Stimulated activated effector memory CD8-positive, alpha-beta T cell treated with anti-CD3 and anti-CD28 coated beads, Interleukin-12 subunit alpha, Interleukin-12 subunit beta, amount 100 ng/mL, for 72 hours (primary cell): Measurements from ENCODE around the gene TENM4.
A peak's percentile ranks its signal among the peaks of the same experiment; 100 is the strongest.

Experiments
- ATAC-seq: fragments of 150-1000 bp; cut with Tn5 transposase; 2 replicates; pipeline ENCODE4 v1.10.0; 2021
- DNase-seq, 2 donors: peaks; one replicate each; pipeline ENCODE4 v3.0.0; 2021 to 2022; ENCODE audit warnings: low spot score in 2 of 2
- H3K27ac Mint-ChIP-seq: one replicate; pipeline ENCODE4 v1.8.0; 2022; ENCODE audit warnings: mild to moderate bottlenecking, mixed read lengths
- H3K36me3 Mint-ChIP-seq: one replicate; pipeline ENCODE4 v1.8.0; 2022; ENCODE audit warnings: mild to moderate bottlenecking, mixed read lengths
- H3K4me1 Mint-ChIP-seq: one replicate; pipeline ENCODE4 v1.8.0; 2022; ENCODE audit warnings: mixed read lengths
- H3K4me3 Mint-ChIP-seq: one replicate; pipeline ENCODE4 v1.8.0; 2022; ENCODE audit warnings: mild to moderate bottlenecking, mixed read lengths
- H3K9me3 Mint-ChIP-seq: one replicate; pipeline ENCODE4 v1.8.0; 2022; ENCODE audit warnings: mixed read lengths

TENM4 gene

DNA sequence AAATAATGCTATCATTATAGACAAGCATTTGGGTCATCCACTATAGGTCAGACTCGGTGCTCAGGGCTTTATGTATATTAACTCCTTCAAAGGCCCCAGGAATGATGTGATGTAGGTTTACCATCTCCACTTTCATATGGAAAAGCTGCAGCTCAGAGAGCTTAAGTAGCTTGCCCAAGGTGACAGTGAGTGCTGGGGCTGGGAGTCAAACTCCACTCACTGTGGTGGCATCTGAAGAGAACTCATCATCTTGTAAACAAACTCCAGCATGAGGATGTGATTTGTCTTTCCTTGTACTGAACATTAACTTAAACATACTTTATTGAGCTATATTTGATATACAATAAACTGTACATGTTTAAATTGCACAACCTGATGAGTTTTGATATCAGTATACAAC is 25.4 kb downstream of the TENM4 start:
- Mint-ChIP-seq H3K27ac (no peak overlapping the region), H3K4me1 (no peaks in the 10 kb centered on the region), H3K36me3 (no peaks in the 10 kb centered on the region), H3K4me3 (no peak overlapping the region), H3K9me3 (peaks cover 2% of the 10 kb centered on the region)
- ATAC-seq (no peak), DNase-seq (no peak)

DNA sequence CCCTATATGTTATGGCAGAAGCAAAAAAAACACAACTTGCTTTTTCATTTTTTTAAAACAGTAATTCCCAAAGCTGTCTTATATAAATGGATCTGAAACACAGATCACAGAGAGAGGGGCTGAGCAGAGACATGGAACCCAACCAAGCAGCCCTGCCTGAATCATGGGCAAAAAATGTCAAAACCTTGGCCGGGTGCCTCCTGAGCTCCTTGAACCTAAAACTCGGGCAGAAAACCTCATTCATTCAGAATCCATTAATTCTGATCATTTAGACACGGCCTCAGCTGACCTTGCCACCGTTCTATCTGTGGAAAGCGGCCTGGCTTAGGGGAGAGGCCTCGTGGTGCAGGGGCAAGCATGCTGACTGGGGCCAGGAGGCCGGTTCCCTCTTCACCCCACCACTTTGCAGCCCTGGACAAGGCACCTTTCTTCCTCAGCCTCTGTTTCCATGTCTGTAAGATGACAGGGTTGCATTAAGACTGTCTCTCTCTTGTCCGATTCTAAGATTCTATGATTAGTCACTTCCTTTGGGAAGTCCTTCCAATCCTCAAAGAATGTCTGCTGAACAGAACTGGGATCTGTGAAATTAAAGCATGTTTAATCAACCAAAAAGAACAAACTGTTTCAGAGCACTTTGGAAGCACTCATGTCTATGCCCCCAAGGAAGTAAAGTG is 26.0 kb downstream of the TENM4 start:
- ATAC-seq, result no peak
- H3K36me3 Mint-ChIP-seq, result no peaks in the 10 kb centered on the region
- H3K4me1 Mint-ChIP-seq, result no peaks in the 10 kb centered on the region
- no peak overlapping the region for H3K27ac Mint-ChIP-seq
- peaks cover 5% of the 10 kb centered on the region for H3K9me3 Mint-ChIP-seq
- no peak overlapping the region for H3K4me3 Mint-ChIP-seq
- DNase-seq, result no peak

DNA sequence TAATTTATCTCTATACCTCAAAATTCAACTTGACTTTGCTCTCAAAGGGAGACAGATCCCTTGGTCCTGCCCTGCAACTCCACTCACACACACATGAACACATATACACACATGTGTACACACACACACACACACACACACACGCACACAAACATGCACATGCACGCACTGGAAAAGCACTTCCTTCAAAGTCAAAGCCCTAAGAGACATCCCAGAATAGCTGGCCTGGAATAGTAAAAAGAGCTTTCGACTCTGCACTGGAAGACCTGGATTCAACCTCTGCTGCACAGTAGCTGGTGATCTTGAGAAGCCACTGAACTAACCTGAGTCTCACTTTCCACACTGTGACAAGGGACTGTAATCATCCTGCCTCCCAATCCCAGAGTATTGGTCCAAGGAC is 26.8 kb downstream of the TENM4 start:
- Mint-ChIP-seq H3K36me3 (no peaks in the 10 kb centered on the region), H3K4me1 (no peaks in the 10 kb centered on the region), H3K27ac (no peak overlapping the region), H3K9me3 (peaks cover 5% of the 10 kb centered on the region), H3K4me3 (no peak overlapping the region)
- DNase-seq, result no peak
- ATAC-seq, result no peak

DNA sequence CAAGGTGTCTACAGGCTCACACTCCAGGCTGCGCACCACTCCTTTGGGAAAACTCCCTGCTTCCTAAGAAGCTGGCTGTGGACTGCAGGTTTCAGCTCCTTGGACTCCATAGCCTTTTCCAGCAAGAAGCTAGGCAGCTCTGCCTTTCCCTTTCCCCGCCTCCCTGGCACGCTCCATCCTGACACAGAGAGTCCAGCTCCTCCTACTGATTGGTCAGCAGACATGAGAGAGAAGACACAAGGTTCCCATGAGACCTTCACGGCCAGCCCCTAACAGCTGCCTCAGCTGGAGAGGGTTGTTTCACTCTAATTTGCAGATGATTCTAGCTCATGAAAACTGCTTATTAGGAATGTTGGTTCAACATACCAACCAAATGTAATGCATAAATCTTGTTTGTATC is 27.6 kb downstream of the TENM4 start:
- DNase-seq, result no peak
- H3K27ac Mint-ChIP-seq, result no peak overlapping the region
- H3K36me3 Mint-ChIP-seq, result no peaks in the 10 kb centered on the region
- no peaks in the 10 kb centered on the region for H3K4me1 Mint-ChIP-seq
- peaks cover 11% of the 10 kb centered on the region for H3K9me3 Mint-ChIP-seq
- no peak overlapping the region for H3K4me3 Mint-ChIP-seq
- ATAC-seq, result no peak

DNA sequence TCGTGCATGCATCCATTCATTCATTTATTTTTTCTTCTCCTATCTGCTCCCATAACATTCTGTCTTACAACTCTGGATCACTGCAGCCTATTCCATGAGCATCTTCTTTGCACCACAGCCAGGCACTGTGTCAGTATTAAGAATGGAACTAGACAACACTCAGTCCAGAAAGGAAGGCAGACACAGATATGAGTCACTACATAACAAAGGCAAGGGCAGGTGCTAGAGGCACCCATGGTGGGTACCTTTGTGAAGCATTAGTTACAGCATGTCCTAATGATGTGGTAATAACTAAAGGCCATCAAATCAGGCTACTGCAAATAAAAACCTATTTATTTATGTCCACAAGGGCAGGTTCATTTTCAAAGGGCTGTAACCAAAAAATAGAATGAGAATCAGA is 28.1 kb downstream of the TENM4 start:
- ATAC-seq (no peak), DNase-seq (no peak)
- peaks cover 11% of the 10 kb centered on the region for H3K9me3 Mint-ChIP-seq
- H3K4me1 Mint-ChIP-seq, result no peaks in the 10 kb centered on the region
- no peaks in the 10 kb centered on the region for H3K36me3 Mint-ChIP-seq
- H3K4me3 Mint-ChIP-seq, result no peak overlapping the region
- H3K27ac Mint-ChIP-seq, result no peak overlapping the region

DNA sequence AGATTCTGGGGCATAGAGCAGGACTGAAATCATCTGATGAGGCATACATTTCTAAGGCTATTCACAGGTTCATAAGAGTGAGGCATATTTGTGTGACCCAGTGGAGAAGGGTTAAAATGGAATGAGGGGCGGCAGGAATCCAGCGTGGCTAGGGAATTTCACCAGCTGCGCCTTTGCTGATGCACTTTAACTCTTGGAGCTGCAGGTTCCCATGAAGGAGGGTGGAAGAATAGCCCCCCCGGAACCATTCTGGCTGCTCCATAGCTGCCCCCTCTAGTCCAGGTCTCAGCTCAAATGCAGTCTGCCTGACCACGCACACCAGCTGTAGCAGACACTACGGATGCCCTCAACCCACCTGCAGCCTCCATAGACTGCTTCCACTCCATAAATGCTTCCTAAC is 31.5 kb downstream of the TENM4 start:
- H3K9me3 Mint-ChIP-seq, result peaks cover 13% of the 10 kb centered on the region
- H3K36me3 Mint-ChIP-seq, result no peaks in the 10 kb centered on the region
- H3K27ac Mint-ChIP-seq, result no peak overlapping the region
- no peak for ATAC-seq
- no peak for DNase-seq
- no peaks in the 10 kb centered on the region for H3K4me1 Mint-ChIP-seq
- H3K4me3 Mint-ChIP-seq, result no peak overlapping the region

DNA sequence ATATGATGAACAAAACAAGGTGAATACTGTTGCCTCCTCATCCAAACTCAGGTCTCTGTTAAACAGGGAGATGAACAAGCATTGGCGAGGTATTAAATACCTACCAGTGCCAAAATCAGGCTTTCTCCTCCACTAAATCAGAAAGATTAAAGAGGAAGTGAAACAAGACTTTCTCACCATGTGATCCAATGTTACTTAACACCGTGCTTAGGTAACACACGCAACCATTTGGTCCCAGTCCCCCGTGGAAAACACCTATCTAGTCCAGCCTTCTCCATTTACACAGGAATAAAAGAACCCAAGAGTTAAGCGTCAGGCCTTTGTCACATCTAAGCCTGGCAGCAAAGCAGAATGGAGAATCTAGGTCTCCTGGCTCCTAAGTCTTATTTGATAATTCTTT is 34.5 kb downstream of the TENM4 start:
- Mint-ChIP-seq H3K4me1 (no peaks in the 10 kb centered on the region), H3K4me3 (no peak overlapping the region), H3K27ac (no peak overlapping the region), H3K36me3 (no peaks in the 10 kb centered on the region), H3K9me3 (peaks cover 16% of the 10 kb centered on the region)
- DNase-seq (no peak), ATAC-seq (no peak)

DNA sequence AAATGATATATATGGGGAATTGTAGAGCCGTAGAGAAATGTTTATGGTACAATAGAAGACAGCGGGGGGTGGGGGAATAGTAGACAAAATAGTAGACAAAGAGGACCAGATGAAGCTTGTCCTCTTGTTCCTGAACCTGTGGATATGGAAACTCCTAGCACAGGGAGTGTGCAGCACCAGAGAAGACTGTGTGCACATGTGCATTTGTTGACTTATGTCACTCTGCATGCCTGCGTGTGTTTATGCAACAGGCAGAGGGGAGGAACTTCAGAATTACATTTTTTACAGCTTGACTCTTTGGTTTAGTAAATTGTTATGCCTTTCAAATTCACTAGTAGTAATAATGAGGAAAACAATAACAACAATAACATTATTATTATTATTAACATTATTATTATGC is 36.0 kb downstream of the TENM4 start:
- no peaks in the 10 kb centered on the region for H3K4me1 Mint-ChIP-seq
- H3K27ac Mint-ChIP-seq, result no peak overlapping the region
- H3K4me3 Mint-ChIP-seq, result no peak overlapping the region
- peaks cover 13% of the 10 kb centered on the region for H3K9me3 Mint-ChIP-seq
- DNase-seq, result no peak
- ATAC-seq, result no peak
- H3K36me3 Mint-ChIP-seq, result no peaks in the 10 kb centered on the region

DNA sequence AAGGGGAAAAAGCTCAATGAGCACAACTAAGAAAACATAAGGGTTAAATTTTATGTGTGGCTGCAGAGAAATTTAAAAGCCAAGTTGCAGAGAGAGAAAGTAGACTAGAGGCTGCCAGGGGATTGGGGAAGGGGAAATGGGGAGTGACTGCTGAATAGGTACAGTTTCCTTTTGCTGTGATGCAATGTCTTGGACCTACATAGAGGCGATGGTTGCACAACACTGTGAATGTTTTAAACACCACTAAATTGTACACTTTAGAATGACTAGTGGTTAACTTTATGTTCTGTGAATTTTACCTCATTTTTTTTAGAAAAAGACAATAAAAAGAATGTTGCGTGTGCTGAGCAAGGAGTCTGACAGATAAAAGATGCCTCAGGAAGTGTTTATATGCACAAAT is 36.5 kb downstream of the TENM4 start:
- H3K4me1 Mint-ChIP-seq, result no peaks in the 10 kb centered on the region

DNA sequence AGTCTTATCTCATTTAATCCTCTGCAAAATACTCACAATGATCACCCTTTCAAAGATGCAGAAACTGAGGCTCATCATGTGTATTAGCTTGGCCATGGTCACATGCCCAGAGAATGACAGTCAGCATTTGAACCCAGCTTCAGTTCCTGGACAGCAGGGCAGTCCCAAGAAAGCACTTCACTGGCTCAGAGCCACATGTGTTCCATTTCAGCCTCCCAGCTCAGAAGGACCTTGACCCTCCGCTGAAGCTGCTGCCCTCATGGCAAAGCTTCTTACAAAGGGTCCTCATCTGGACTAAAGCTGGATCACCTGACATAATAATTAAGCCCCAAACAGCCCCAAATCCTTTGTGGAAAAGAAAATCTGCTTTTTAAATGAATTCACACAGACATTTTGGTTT is 37.0 kb downstream of the TENM4 start:
- H3K9me3 Mint-ChIP-seq, result peaks cover 11% of the 10 kb centered on the region
- DNase-seq (no peak), ATAC-seq (no peak)
- no peaks in the 10 kb centered on the region for H3K36me3 Mint-ChIP-seq
- no peaks in the 10 kb centered on the region for H3K4me1 Mint-ChIP-seq
- H3K4me3 Mint-ChIP-seq, result no peak overlapping the region
- no peak overlapping the region for H3K27ac Mint-ChIP-seq

More for the DNA sequence above, 36.5 kb downstream of the TENM4 start:
- ATAC-seq (no peak), DNase-seq (no peak)
- Mint-ChIP-seq H3K9me3 (peaks cover 13% of the 10 kb centered on the region), H3K36me3 (no peaks in the 10 kb centered on the region), H3K27ac (no peak overlapping the region), H3K4me3 (no peak overlapping the region)

DNA sequence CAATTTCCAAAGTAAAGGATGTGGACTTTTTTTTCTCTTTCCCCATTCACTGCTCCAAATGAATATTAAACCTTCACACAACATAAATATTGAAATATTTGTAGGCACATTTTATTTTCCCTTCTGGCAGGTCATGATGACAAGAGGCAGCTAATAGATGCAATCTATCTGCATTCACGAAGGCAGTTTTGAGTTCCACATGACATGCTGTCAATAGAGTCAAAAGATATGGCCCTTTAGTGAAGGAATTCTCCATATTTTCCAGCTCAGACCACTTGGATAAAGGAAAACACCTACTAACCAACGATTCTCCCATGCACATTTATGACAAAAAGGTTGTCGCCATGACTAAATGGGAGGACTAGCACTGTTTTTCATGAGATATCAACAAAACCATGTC is 37.9 kb downstream of the TENM4 start:
- no peak overlapping the region for H3K4me3 Mint-ChIP-seq

DNA sequence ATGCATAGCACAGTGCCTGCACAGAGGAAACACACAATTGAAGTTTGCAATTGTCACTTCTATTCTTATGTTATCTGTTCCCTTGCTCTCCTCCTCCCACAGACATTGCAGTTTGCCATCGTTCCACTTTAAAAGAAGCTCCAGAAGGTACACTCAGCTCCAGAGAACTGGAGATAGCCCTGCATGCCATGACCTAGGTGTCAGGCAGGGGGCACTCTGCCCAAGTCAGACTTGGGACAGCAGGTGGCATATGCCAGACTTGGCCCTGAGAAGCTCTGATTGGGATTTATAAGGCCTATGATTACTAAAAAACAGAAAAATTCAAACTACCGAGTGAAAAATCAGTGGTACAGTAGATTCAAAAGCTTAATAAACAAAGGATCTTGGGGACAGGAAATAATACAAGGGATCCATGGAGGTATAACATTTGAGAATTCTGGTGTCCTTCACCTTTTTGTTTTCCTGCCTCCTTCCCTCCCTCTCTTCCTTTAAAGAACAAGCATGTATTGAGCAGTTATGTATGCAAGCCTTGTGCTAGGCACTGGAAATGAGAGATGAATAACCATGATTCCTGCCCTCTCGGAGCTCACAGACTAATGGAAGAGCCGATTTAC is 40.0 kb downstream of the TENM4 start:
- H3K4me3 Mint-ChIP-seq, result no peak overlapping the region
- peaks cover 11% of the 10 kb centered on the region for H3K9me3 Mint-ChIP-seq
- H3K4me1 Mint-ChIP-seq, result no peaks in the 10 kb centered on the region
- ATAC-seq (peak; percentile 42), DNase-seq (no peak)
- no peak overlapping the region for H3K27ac Mint-ChIP-seq
- no peaks in the 10 kb centered on the region for H3K36me3 Mint-ChIP-seq

More for the DNA sequence above, 37.9 kb downstream of the TENM4 start:
- no peak for ATAC-seq
- Mint-ChIP-seq H3K9me3 (peaks cover 7% of the 10 kb centered on the region), H3K4me1 (no peaks in the 10 kb centered on the region), H3K27ac (no peak overlapping the region), H3K36me3 (no peaks in the 10 kb centered on the region)
- DNase-seq, result no peak

DNA sequence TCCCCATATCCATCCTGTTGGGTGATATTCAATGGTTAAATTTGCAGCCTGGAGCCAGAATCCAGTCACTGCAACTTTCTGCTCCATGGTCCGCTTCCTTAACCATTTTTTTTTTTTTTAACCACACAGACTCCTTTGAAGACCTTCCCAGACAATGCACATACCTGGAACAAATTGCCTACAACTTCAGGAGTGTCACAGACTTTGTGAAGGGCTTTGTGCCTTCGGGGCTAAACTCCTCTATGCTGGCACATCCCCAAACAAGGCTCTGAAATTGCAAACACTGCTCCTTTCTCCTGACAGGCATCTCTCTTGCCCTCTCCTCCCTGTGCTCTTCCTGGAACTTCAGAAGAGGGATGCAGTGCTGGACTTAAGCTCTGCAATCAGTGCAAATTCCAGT is 40.6 kb downstream of the TENM4 start:
- Mint-ChIP-seq H3K9me3 (peaks cover 11% of the 10 kb centered on the region), H3K36me3 (no peaks in the 10 kb centered on the region), H3K27ac (no peak overlapping the region), H3K4me1 (no peaks in the 10 kb centered on the region), H3K4me3 (no peak overlapping the region)
- ATAC-seq, result no peak
- no peak for DNase-seq

DNA sequence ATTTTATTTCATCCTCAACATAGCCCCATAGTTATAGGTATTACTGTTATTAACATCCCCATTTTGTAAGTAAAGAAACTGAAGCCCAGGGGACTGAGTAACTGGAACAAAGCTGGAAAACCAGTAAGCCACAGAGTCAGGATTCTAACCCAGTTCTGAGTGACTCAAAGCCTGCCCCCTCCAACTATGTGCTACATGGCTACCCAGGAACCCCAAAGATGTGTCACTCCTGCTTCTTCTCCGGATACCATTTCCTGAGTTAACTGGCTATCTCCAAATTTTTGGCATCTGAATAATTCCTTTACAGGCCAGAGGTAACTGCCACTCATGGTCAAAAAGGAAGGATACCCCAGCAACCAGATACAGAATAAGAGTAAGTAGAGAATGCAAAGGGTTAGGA is 43.6 kb downstream of the TENM4 start:
- Mint-ChIP-seq H3K4me3 (no peak overlapping the region), H3K9me3 (peaks cover 6% of the 10 kb centered on the region), H3K27ac (no peak overlapping the region), H3K4me1 (no peaks in the 10 kb centered on the region), H3K36me3 (no peaks in the 10 kb centered on the region)
- DNase-seq (no peak), ATAC-seq (no peak)

DNA sequence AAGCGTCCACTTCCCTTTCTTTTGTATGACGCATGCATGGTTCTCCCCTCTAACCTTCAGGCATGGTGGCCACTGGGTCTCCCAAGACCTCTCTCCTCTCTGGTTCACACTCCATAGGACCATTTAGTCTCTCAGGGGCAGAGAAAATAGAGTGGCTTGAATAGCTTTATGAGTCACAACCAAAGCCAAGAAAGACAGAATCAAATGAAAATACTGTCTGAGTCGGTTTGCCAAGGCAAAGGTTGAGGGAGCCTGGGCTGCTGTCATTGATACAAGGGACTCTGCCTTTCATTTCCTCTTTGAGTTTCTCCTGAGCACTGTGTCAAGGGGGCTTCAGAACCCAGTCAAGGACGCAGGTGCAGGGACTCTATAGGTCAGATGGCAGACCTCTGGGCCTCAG is 44.2 kb downstream of the TENM4 start:
- no peak for DNase-seq
- H3K4me3 Mint-ChIP-seq, result no peak overlapping the region
- H3K27ac Mint-ChIP-seq, result no peak overlapping the region
- no peak for ATAC-seq
- no peaks in the 10 kb centered on the region for H3K4me1 Mint-ChIP-seq
- no peaks in the 10 kb centered on the region for H3K36me3 Mint-ChIP-seq
- peaks cover 6% of the 10 kb centered on the region for H3K9me3 Mint-ChIP-seq

DNA sequence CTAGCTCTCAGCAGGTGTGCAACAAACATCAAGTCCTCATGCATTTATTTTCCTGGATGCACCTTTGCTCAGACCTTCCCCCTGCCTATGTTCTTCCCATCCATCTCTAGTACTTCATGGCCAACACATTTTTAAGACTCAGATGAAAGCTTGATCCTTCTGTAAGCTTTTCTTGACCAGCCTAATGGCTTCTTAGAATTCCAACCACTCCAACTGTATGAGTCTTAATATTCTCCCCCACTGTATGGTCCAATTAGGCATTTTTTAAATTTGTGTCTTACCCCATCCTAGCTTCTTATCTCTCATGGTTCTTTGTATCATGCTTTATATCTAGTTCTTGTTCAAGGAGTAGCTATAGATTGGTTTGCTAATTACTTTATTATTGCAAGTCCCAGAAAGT is 44.8 kb downstream of the TENM4 start:
- H3K9me3 Mint-ChIP-seq, result peaks cover 6% of the 10 kb centered on the region
- H3K36me3 Mint-ChIP-seq, result no peaks in the 10 kb centered on the region
- DNase-seq (no peak), ATAC-seq (no peak)
- no peaks in the 10 kb centered on the region for H3K4me1 Mint-ChIP-seq
- no peak overlapping the region for H3K4me3 Mint-ChIP-seq
- no peak overlapping the region for H3K27ac Mint-ChIP-seq
